Measurements from ENCODE around the gene AATF.

GRCh38 chr17:37083456-37083855 lies 134.7 kb downstream of the AATF start:
- TF ChIP-seq CTCF (IDR thresholded peaks at IDR 0.05) (no peak), POLR2A (IDR thresholded peaks at IDR 0.05) (no peak)
